ENCODE results near the gene SETD6.
A peak's percentile ranks its signal among the peaks of the same experiment; 100 is the strongest.

SETD6 gene

GRCh38 chr16:58508671-58509251, 6.6 kb upstream of the SETD6 start:
- no peak for DNase-seq

GRCh38 chr16:58509256-58510096, 5.8 kb upstream of the SETD6 start:
- DNase-seq, result no peak

GRCh38 chr16:58510097-58510775, 5.1 kb upstream of the SETD6 start:
- no peak for DNase-seq

GRCh38 chr16:58510776-58511628, 4.3 kb upstream of the SETD6 start:
- DNase-seq, result no peak

- peak; percentile 65 to 90 (median 82) for DNase-seq
These were observed 3.1 kb upstream of the SETD6 start for GRCh38 chr16:58511933-58512815.

- DNase-seq, result no peak
These were observed 1.4 kb upstream of the SETD6 start for GRCh38 chr16:58513874-58514273.

- DNase-seq, result peak in 2 of 3 donors; percentile 3 to 31
These were observed 802 bp downstream of the SETD6 start for GRCh38 chr16:58515871-58516767.

- no peak for DNase-seq
These were observed 1.4 kb downstream of the SETD6 start for GRCh38 chr16:58516768-58517107.

- DNase-seq, result no peak
These were observed 3.0 kb downstream of the SETD6 start for GRCh38 chr16:58518083-58518979.

- DNase-seq, result no peak
These were observed 3.7 kb downstream of the SETD6 start for GRCh38 chr16:58518980-58519368.

GRCh38 chr16:58519707-58520106, 4.4 kb downstream of the SETD6 start:
- no peak for DNase-seq

- no peak for DNase-seq
These were observed 14.9 kb downstream of the SETD6 start for GRCh38 chr16:58530179-58530578.

- no peak for DNase-seq
These were observed 17.1 kb downstream of the SETD6 start for GRCh38 chr16:58532414-58532813.

GRCh38 chr16:58533751-58534470, 18.6 kb downstream of the SETD6 start:
- DNase-seq, result no peak

- DNase-seq, result no peak
These were observed 19.8 kb downstream of the SETD6 start for GRCh38 chr16:58535100-58535499.

- no peak for DNase-seq
These were observed 21.0 kb downstream of the SETD6 start for GRCh38 chr16:58536278-58536677.

GRCh38 chr16:58537124-58537906, 22.0 kb downstream of the SETD6 start:
- DNase-seq, result no peak

- no peak for DNase-seq
These were observed 26.4 kb downstream of the SETD6 start for GRCh38 chr16:58541711-58542110.

All from suppressor macrophage treated with lipopolysaccharide for 1 hour (primary cell).